Suppressor macrophage (primary cell): ENCODE results near the gene TEKTIP1.

ENCODE experiments used
- DNase-seq, 4 experiments: peaks; one replicate each; pipeline ENCODE4 v3.0.0-alpha.2; 2020 to 2022
- total RNA-seq, 17 experiments: gene quantifications; one replicate each; lab custom pipeline; 2026; ENCODE audit warnings: mixed read lengths in 6 of 17, inconsistent platforms in 3 of 17; lab: John Stamatoyannopoulos, UW

Gene TEKTIP1
- 0.04 to 0.49 (median 0.14) reads per million in 17 experiments for total RNA-seq

- peak in 2 of 4 experiments; percentile 34 to 48 for DNase-seq
Observed at GRCh38 chr19:3538965-3539755, at the start of gene TEKTIP1. TSS of gene TEKTIP1 (plus strand) at chr19:3539174. CDS start at chr19:3539178, 4 bp downstream.

DNA sequence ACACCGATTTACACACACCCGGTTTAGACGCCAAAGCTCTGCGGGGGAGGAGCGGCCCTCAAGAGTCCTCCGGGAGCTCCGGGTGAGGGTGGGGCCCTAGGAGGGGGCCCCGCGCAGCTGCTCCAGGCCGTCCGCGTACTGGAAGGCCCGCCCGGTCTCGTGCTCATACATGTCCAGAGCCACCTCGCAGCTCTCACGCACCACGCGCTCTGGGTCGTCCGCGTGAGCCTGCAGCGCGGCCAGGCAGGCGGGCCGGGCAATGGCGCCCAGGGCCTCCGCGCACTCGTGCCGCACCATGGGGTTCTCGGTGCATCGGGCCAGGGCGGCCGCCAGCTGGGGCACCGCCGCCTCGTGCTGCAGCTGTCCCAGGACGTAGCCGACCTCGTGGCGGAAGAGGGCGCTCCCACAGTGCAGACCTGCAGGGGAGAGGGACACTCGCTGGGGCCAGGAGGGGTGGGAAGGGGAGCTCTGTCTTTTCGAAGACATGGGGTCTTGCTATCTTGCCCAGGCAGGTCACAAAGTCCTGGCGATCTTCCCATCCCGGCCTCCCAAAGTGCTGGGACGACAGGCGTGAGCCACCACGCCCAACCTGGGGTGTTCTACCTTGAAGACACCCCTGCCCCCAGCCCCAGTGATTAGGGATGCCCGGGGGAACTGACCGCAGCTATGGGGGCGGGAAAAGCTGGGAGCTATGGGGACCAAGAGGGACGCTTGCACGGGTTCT, 47.4 kb upstream of the TEKTIP1 start:
- DNase-seq: no peak

DNA sequence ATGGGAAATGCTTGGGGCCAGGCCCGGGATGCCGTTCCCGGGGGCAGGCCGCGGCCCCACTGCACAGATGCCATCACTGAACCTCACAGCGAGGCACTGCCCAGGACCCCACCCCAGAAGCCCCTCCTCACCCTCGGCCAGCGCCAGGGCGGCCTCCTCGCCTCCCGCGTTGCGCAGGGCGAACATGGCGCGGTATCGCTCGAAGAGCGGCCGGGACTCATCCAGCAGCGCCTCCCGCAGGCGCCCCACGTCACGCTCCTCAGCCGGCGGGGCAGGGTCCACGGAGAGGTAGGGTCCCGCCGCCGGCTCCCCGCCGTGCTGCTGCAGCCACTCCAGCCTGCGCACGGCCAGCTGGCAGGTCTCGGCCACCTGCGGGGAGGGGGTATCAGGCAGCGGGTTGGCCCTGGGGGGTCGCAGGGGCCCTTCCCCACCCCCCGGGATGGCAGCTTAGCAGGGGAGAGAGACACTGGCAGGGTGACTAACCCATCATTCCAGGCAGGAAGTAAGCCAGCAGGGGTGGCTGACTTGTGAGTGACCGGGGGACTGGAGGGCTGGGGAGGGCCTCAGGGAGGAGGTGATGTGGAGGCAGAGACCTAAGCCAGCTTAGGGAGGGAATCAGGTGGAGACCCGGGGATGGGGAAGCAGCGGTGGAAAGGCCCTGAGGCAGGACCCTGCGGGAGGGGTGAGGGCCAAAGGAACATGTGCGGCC, 46.7 kb upstream of the TEKTIP1 start:
- DNase-seq: no peak

DNA sequence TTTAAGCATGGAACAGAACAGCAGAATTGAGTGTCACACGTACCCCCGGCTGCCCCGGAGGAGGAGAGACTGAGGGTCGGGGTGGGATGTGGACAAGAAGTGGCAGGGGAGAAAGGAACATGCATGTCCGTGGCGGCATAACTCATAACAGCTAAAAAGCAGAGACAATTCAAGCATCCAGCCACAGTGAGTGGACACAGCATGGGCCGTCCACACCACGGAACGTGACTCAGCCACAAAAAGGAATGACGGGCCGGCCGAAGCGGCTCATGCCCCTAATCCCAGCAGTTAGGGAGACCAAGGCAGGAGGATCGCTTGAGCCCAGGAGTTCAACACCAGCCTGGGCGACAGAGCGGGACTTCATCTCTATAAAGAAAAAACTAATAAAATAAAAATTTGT, 46.1 kb upstream of the TEKTIP1 start:
- DNase-seq: no peak

GRCh38 chr19:3493651-3494050, 45.3 kb upstream of the TEKTIP1 start:
- DNase-seq: no peak

DNA sequence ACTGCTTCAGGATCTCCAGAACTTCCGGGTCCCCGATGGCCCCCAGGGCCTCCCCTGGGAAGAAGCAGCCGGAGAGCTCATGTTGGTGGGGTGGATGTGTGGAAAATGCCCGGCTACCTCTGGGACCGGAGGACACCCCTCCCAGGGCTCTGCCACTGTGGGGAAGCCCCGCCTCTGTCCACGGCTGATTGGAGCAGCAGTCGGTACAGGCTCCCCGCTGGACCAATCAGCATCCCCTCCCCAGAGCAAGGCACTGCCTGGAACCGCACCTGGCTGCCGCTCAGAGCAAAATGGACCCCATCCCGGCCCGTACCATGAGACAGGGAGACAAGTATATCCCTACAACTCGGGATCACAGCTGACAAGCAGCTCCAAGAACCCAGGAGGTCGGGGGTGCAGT, 44.9 kb upstream of the TEKTIP1 start:
- DNase-seq: no peak

DNA sequence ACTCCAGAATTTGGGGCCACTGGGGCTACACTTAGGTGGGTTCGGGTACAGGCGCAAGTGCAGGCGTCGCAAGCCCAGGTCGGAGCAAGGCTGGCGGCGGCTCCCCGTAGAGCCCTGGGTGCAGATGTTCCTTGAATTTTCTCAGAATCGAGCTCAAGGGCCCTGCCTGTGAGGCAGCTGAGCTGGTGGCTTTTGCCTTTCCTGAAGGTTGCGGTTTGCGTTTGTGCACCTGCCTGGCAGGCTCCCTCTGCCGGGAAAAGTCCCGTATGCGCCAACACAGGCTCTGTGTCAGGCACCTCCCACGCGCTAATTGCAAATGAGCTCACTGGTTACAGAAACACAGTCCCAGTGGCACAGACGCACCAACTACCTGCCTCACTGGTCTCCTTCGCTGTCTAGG, 44.4 kb upstream of the TEKTIP1 start:
- no peak for DNase-seq

DNA sequence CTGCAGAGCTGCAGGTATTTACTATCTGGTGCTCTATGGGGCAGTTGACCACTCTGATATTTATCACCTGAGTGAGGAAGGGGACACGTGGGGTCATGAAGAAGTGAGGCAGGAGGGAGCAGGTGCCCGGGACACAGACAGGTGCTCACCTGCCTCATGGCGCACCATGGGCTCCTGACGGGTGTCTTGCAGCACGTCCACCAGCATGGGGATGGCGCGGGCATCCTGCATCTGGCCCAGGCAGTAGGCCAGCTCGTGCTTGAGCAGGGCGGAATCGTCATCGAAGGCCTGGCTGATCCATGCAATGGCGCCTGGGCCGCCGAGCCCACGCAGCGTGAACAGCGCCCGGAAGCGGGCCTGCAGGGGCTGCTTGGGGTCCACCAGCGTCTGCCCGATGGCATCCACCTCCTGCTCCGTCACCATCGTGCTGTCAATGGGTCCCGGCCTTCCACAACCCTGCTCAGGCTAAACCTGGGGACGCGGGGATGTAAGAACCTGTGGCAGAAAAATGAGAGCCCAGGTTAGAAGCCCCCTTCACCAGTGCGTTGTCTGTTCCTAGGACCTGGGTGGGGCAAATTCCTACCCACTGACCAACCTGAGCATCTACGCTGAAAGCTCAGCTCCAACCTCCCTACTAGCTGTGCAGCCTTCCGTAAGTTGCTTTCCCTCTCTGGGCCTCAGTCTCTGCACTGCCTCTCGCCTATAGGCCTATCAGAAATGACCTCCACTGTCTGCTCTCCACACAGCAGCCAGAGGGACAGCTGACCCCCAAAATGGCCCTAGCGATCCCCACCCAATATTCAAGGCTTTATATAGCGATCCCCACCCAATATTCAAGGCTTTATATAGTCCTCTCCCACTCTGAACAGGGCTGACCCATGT, 42.3 kb upstream of the TEKTIP1 start:
- no peak for DNase-seq

GRCh38 chr19:3497757-3498520, 41.0 kb upstream of the TEKTIP1 start:
- DNase-seq: no peak

DNA sequence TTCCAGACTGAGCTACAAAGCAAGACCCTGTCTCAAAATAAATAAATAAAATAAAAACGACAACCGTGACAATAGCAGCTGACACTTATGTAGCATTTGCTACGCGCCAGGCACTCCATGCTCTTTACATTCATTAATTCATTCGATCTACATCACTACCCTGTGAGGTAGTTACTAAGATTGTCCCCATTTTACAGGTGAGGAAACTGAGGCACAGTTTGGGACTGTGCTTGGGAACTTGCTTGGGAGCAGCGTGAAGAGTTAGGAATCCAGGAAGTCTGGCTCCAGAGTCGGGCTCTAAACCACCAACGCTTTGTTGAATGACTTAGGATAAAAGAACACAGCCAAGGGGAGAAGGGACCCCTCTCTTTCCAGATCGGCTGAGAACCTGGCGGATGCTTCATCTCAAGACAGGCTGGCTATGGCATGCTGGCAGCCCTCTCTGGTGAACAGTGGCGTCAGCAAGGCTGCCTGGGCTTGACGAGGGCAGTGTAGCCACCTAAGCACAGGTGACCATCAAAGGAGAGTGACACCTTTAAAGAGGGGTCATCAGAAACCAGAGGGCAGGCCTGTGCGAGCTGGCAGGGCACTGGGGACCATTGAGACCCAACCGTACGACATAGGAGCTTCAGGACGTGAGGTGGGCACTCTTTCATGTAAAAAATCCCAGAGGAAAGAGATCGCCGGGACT, 39.1 kb upstream of the TEKTIP1 start:
- no peak for DNase-seq

DNA sequence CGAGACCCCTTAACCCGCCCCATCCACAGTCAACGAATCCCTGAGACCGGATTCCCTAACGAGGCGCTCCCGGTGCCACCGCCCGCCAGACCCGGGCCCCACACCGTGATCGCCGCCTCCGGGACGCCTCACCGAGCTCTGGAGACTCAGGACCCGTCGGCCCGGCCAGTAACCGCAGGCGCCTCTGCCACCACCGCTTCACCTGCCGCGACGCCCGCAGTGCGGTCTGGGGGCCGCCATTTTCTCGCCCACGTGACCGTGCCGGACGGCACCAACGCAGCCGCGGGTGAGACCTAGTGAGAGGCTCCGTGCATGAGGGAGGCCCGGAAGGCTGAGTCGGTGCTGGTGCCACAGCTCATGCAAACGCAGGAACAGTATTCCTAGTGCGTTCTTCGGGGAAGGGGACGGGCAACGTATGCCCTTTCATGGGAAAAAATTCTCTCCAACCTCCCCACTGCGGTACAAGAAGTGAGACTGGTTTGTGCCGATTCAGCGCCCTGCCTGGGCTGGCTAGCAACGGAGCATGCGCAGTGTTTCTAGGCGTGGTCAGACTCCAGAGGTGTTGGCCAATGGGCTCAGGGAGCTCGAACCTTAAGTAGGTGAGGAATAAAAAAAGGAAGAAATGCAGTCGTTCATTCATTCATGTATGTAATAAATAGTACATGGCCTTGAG, 38.4 kb upstream of the TEKTIP1 start, which contains the start of gene DOHH:
Gene DOHH (minus strand): TSS at position 246 of the 673 bp plus-strand sequence. CDS start 3,860 bp downstream, outside the sequence.
- peak; percentile 96 to 98 (median 96) for DNase-seq

GRCh38 chr19:3501780-3502179, 37.2 kb upstream of the TEKTIP1 start:
- no peak for DNase-seq

DNA sequence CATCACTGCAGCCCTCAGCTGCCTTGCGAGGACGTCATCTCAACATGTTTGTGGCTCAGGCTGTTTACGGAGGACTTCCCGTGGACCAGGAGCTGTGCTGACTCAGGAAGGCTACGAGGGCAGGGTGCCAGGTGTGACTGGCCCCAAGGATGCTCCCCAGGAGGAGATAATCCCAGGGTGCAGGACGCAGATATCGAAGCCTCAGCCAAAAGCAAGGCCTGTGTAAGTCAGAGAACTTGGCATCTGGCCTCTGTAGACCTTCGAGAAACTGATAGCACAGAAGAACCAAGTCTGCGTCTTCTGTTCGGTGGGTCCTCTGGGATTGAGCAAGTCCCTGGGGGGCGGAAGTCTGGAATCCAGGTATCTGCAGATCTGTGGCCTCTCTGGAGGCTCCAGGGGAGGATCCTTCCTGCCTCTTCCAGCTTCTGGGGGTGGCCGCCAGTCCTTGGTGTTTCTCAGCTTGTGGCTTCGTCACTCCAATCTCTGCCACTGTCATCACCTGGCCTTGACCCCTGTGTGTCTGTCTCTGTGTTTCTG, 35.9 kb upstream of the TEKTIP1 start:
- no peak for DNase-seq

GRCh38 chr19:3504735-3505134, 34.2 kb upstream of the TEKTIP1 start:
- no peak for DNase-seq

- DNase-seq: peak; percentile 100
Observed at GRCh38 chr19:3505598-3506383, 33.2 kb upstream of the TEKTIP1 start, which contains the start of gene FZR1. TSS of gene FZR1 (plus strand) at chr19:3506311. CDS start at chr19:3522990, 16,679 bp downstream.

GRCh38 chr19:3506384-3507340, 32.3 kb upstream of the TEKTIP1 start:
- peak in 3 of 4 experiments; percentile 30 to 47 (median 37) for DNase-seq

GRCh38 chr19:3507371-3508120, 31.4 kb upstream of the TEKTIP1 start:
- no peak for DNase-seq
